HepG2 (cell line): ENCODE measurements around the gene OBSL1. TPM values are rescaled to one million over a fixed set of nuclear protein-coding genes. Genes with fewer than 3 reads are reported as not detected.

Experiments used
- GABPA ChIP-seq, 2 experiments: IDR thresholded peaks; 2 replicates each; pipeline ENCODE4 v1.6.1; 2011 to 2016; ENCODE audit warnings: low read depth in 2 of 2, low read length in 1 of 2, missing biosample characterization in 1 of 2, missing genetic modification characterization in 1 of 2
- HCFC1 ChIP-seq: fragments of 150-350 bp; IDR thresholded peaks from 2 replicates; pipeline ENCODE4 v1.6.1; 2014; ENCODE audit warnings: low read depth, low read length
- HDAC1 ChIP-seq: sonication (generic); formaldehyde crosslinking; IDR thresholded peaks from 2 replicates; pipeline ENCODE4 v1.5.1; 2020; ENCODE audit warnings: mild to moderate bottlenecking, missing genetic modification reagents
- HES4 ChIP-seq: sonication (generic); formaldehyde crosslinking; IDR thresholded peaks from 2 replicates; pipeline ENCODE4 v1.9.0; 2021; ENCODE audit warnings: mild to moderate bottlenecking, missing genetic modification reagents, borderline replicate concordance
- HNRNPK ChIP-seq: fragments of 200-400 bp; formaldehyde crosslinking; IDR thresholded peaks from 2 replicates; pipeline ENCODE4 v1.6.1; 2018; ENCODE audit warnings: low read length, low read depth, moderate library complexity, mild to moderate bottlenecking; ENCODE audit not compliant: poor library complexity, severe bottlenecking
- HNRNPLL ChIP-seq: fragments of 200-400 bp; formaldehyde crosslinking; IDR thresholded peaks from 2 replicates; pipeline ENCODE4 v1.6.1; 2017; ENCODE audit warnings: mild to moderate bottlenecking, low read depth, low read length; ENCODE audit not compliant: poor library complexity, severe bottlenecking
- IKZF1 ChIP-seq: fragments of 450-650 bp; IDR thresholded peaks from 2 replicates; pipeline ENCODE4 v1.7.1; 2016
- KDM5B ChIP-seq: sonication (generic); formaldehyde crosslinking; IDR thresholded peaks from 2 replicates; pipeline ENCODE4 v1.4.0; 2020; ENCODE audit warnings: missing genetic modification reagents, mild to moderate bottlenecking, borderline replicate concordance
- KMT2B ChIP-seq: IDR thresholded peaks from 2 replicates; pipeline ENCODE4 v1.6.1; 2016; ENCODE audit warnings: missing genetic modification reagents, missing compliant biosample characterization
- LCORL ChIP-seq, 2 experiments: fragments of 450-650 bp in 1 of 2; sonication (generic) in 1 of 2; formaldehyde crosslinking in 1 of 2; IDR thresholded peaks; 2 replicates each; pipeline versions ENCODE4 v1.5.0 to v1.6.1; 2017 to 2020; ENCODE audit warnings: antibody characterized with exemption in 1 of 2, missing genetic modification reagents in 1 of 2
- MTF2 ChIP-seq: sonication (generic); formaldehyde crosslinking; IDR thresholded peaks from 2 replicates; pipeline ENCODE4 v1.5.0; 2020; ENCODE audit warnings: missing genetic modification reagents, borderline replicate concordance
- NFKB2 ChIP-seq: sonication (generic); formaldehyde crosslinking; IDR thresholded peaks from 2 replicates; pipeline ENCODE4 v1.4.0; 2020; ENCODE audit warnings: missing genetic modification reagents, borderline replicate concordance
- RFX5 ChIP-seq: IDR thresholded peaks from 2 replicates; pipeline ENCODE4 v1.6.1; 2011; ENCODE audit warnings: low read depth, low read length, improper control_type of control experiment
- ZNF263 ChIP-seq: sonication (generic); formaldehyde crosslinking; IDR thresholded peaks from 2 replicates; pipeline ENCODE4 v1.4.0; 2020; ENCODE audit warnings: missing genetic modification reagents
- ZNF331 ChIP-seq: sonication (generic); formaldehyde crosslinking; IDR thresholded peaks from 2 replicates; pipeline ENCODE4 v1.4.0; 2020; ENCODE audit warnings: missing genetic modification reagents
- ZNF337 ChIP-seq: sonication (generic); formaldehyde crosslinking; IDR thresholded peaks from 2 replicates; pipeline ENCODE4 v1.5.1; 2020; ENCODE audit warnings: missing genetic modification reagents, low read depth, mild to moderate bottlenecking, borderline replicate concordance
- ZNF33B ChIP-seq: sonication (generic); formaldehyde crosslinking; IDR thresholded peaks from 2 replicates; pipeline ENCODE4 v1.5.1; 2020; ENCODE audit warnings: mild to moderate bottlenecking, missing genetic modification reagents
- ZNF441 ChIP-seq: sonication (generic); formaldehyde crosslinking; IDR thresholded peaks from 2 replicates; pipeline ENCODE4 v1.7.0; 2021; ENCODE audit warnings: missing genetic modification reagents, borderline replicate concordance
- ZNF850 ChIP-seq: sonication (generic); formaldehyde crosslinking; conservative IDR thresholded peaks from 2 replicates; pipeline ENCODE4 v1.9.0; 2021; ENCODE audit warnings: mild to moderate bottlenecking, missing genetic modification reagents
- polyA plus RNA-seq, 8 experiments: library from polyadenylated mRNA; depleted of rRNA in 3 of 8; stranded (reverse) in 7 of 8; unstranded in 1 of 8; fragments of >200 nt; fragmentation: Illumina TruSeq in 4 of 8; extraction: Trizol in 4 of 8; gene quantifications; 2 replicates each; pipeline versions ENCODE4 v1.2.1 to v1.2.3, GENCODE V29; 2011 to 2016; ENCODE audit warnings: low read depth in 4 of 8, missing spikeins in 1 of 8, mixed read lengths in 1 of 8; ENCODE audit not compliant: insufficient read depth in 1 of 8
- total RNA-seq, 5 experiments: library from RNA; depleted of rRNA; stranded (reverse); fragments of >200 nt; fragmentation: Illumina TruSeq; extraction: Trizol; gene quantifications; 2 replicates each; pipeline ENCODE4 v1.2.3, GENCODE V29; 2016; ENCODE audit warnings: low read depth in 1 of 5
- TF ChIP-seq, protein P1 (sequence below): sonication (generic); formaldehyde crosslinking; IDR thresholded peaks from 2 replicates; pipeline ENCODE4 v1.4.0; 2020; ENCODE audit warnings: mild to moderate bottlenecking, missing genetic modification reagents, borderline replicate concordance
- TF ChIP-seq, protein P2 (sequence below): sonication (generic); formaldehyde crosslinking; IDR thresholded peaks from 2 replicates; pipeline ENCODE4 v1.8.0; 2022; ENCODE audit warnings: missing genetic modification reagents, mild to moderate bottlenecking, moderate library complexity, borderline replicate concordance
- TF ChIP-seq, protein P3 (sequence below): sonication (generic); formaldehyde crosslinking; IDR thresholded peaks from 2 replicates; pipeline ENCODE4 v1.4.0; 2020; ENCODE audit warnings: mild to moderate bottlenecking, low read depth, missing genetic modification reagents

Gene OBSL1
- total and polyA plus RNA-seq, 2 of the 13 experiments (the other 11 are each of a cell fraction or from before 2014, with no cell fraction given) = 86.7 to 218 TPM

- TF ChIP-seq NFKB2 (CRISPR knock-in tag) = peak; percentile 55; the same call in 1 of the 2 replicates
- TF ChIP-seq HNRNPLL = peak; percentile 6
- no peak for TF ChIP-seq ZNF850 (CRISPR knock-in tag)
- TF ChIP-seq MTF2 (CRISPR knock-in tag) = peak; percentile 90; the same call in 1 of the 2 replicates
- TF ChIP-seq ZNF33B (CRISPR knock-in tag) = no peak
- no peak for TF ChIP-seq ZNF337 (CRISPR knock-in tag)
- TF ChIP-seq, protein P1, sequence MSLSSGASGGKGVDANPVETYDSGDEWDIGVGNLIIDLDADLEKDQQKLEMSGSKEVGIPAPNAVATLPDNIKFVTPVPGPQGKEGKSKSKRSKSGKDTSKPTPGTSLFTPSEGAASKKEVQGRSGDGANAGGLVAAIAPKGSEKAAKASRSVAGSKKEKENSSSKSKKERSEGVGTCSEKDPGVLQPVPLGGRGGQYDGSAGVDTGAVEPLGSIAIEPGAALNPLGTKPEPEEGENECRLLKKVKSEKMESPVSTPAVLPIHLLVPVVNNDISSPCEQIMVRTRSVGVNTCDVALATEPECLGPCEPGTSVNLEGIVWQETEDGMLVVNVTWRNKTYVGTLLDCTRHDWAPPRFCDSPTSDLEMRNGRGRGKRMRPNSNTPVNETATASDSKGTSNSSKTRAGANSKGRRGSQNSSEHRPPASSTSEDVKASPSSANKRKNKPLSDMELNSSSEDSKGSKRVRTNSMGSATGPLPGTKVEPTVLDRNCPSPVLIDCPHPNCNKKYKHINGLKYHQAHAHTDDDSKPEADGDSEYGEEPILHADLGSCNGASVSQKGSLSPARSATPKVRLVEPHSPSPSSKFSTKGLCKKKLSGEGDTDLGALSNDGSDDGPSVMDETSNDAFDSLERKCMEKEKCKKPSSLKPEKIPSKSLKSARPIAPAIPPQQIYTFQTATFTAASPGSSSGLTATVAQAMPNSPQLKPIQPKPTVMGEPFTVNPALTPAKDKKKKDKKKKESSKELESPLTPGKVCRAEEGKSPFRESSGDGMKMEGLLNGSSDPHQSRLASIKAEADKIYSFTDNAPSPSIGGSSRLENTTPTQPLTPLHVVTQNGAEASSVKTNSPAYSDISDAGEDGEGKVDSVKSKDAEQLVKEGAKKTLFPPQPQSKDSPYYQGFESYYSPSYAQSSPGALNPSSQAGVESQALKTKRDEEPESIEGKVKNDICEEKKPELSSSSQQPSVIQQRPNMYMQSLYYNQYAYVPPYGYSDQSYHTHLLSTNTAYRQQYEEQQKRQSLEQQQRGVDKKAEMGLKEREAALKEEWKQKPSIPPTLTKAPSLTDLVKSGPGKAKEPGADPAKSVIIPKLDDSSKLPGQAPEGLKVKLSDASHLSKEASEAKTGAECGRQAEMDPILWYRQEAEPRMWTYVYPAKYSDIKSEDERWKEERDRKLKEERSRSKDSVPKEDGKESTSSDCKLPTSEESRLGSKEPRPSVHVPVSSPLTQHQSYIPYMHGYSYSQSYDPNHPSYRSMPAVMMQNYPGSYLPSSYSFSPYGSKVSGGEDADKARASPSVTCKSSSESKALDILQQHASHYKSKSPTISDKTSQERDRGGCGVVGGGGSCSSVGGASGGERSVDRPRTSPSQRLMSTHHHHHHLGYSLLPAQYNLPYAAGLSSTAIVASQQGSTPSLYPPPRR (CRISPR knock-in tag) = no peak
- no peak for TF ChIP-seq ZNF263
- no peak for TF ChIP-seq LCORL (IDR thresholded peaks at IDR 0.05)
- peak; percentile 69 for TF ChIP-seq LCORL (CRISPR knock-in tag; IDR thresholded peaks at IDR 0.05)
- no peak for TF ChIP-seq IKZF1
- TF ChIP-seq HDAC1 (CRISPR knock-in tag) = peak; percentile 33; the same call in 1 of the 2 replicates
- TF ChIP-seq ZNF331 = no peak
- no peak for TF ChIP-seq RFX5
- no peak; the same call in 1 of the 2 replicates for TF ChIP-seq ZNF441 (CRISPR knock-in tag)
- TF ChIP-seq KMT2B (CRISPR knock-in tag) = no peak
- TF ChIP-seq HNRNPK = no peak
- TF ChIP-seq KDM5B (CRISPR knock-in tag) = peak; percentile 63; the same call in 1 of the 2 replicates
- TF ChIP-seq GABPA (IDR thresholded peaks at IDR 0.05; ENCODE audit: low read depth, low read length) = no peak
- no peak for TF ChIP-seq GABPA (CRISPR knock-in tag; IDR thresholded peaks at IDR 0.05; ENCODE audit: low read depth)
- no peak for TF ChIP-seq HCFC1
- TF ChIP-seq HES4 (CRISPR knock-in tag) = no peak
- TF ChIP-seq, protein P2, sequence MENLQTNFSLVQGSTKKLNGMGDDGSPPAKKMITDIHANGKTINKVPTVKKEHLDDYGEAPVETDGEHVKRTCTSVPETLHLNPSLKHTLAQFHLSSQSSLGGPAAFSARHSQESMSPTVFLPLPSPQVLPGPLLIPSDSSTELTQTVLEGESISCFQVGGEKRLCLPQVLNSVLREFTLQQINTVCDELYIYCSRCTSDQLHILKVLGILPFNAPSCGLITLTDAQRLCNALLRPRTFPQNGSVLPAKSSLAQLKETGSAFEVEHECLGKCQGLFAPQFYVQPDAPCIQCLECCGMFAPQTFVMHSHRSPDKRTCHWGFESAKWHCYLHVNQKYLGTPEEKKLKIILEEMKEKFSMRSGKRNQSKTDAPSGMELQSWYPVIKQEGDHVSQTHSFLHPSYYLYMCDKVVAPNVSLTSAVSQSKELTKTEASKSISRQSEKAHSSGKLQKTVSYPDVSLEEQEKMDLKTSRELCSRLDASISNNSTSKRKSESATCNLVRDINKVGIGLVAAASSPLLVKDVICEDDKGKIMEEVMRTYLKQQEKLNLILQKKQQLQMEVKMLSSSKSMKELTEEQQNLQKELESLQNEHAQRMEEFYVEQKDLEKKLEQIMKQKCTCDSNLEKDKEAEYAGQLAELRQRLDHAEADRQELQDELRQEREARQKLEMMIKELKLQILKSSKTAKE (CRISPR knock-in tag) = 0 out of 2 replicates have a peak, but pooled peaks have one; percentile 12
- TF ChIP-seq, protein P3, sequence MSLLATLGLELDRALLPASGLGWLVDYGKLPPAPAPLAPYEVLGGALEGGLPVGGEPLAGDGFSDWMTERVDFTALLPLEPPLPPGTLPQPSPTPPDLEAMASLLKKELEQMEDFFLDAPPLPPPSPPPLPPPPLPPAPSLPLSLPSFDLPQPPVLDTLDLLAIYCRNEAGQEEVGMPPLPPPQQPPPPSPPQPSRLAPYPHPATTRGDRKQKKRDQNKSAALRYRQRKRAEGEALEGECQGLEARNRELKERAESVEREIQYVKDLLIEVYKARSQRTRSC (CRISPR knock-in tag) = no peak
Observed at GRCh38 chr2:219509780-219510511, 61.4 kb downstream of the OBSL1 start (continued).
